ENCODE results near the gene NACA. TPM values are rescaled to one million over a fixed set of nuclear protein-coding genes. Genes with fewer than 3 reads are reported as not detected.

Gene NACA
- total RNA-seq, 4 donors from 2014 or later = 1,034 to 1,717 (median 1,154) TPM

DNA sequence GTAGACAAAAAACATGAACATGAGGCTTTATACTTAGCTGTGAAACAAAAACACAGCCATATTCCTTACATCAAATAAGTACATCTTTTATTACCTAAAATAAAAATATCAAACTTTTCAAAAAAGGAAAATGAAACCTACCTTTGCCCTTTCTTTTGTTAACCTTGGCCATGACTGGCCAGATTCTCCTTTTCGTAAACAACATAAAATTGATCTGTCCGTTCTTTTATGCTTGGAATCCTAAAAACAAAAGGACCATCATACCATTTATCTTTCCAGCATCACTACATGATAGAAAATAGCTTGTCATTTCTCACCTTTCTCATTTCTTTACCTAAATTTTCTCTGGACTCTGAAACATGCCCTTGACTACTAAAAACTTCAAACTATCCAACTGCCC lies 53.5 kb downstream of the NACA start:
- Histone ChIP-seq H3K4me1 (no peaks in the 10 kb centered on the region), H3K27me3 (no peaks in the 10 kb centered on the region), H3K36me3 (peaks cover 36 to 39% of the 10 kb centered on the region in 2 donors), H3K27ac (no peak overlapping the region), H3K4me3 (replicated peaks in 1 of 3) (no peak overlapping the region), H3K9me3 (no peaks in the 10 kb centered on the region)
- WGBS, 2 donors = 97% methylated on average over 2 of the region's 2 CpGs
- DNase-seq = no peak
- TF ChIP-seq POLR2A (IDR thresholded peaks at IDR 0.05) (no peak), CTCF (IDR thresholded peaks at IDR 0.05) (no peak)
- intact Hi-C loops (cut with DNase I) = no loop called here

- H3K36me3 ChIP-seq = peaks cover 41 to 45% of the 10 kb centered on the region in 2 donors
- 88 to 92% methylated on average over 4 of the region's 4 CpGs for WGBS, 2 donors
- intact Hi-C loops (cut with DNase I) = no loop called here
These were observed 54.3 kb downstream of the NACA start for GRCh38 chr12:56670836-56671235.

DNA sequence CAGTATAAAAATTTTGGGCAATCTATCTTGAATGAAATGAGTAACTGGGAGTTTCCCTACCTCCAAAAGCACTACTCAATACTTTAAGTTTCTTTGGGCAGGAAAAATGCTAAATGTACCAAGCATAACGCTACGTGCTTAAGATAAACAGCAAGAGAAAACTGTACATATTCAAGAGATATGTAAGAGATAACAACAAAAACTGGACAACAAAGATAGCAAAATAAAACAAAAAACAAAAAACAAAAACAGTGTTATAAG lies 57.0 kb downstream of the NACA start:
- H3K27me3 ChIP-seq = no peaks in the 10 kb centered on the region
- H3K9me3 ChIP-seq = no peaks in the 10 kb centered on the region
- TF ChIP-seq CTCF (IDR thresholded peaks at IDR 0.05) (no peak), POLR2A (IDR thresholded peaks at IDR 0.05) (no peak)
- WGBS, 2 donors = 92 to 98% methylated on average over 2 of the region's 2 CpGs
- intact Hi-C loops (cut with DNase I) = no loop called here
- H3K27ac ChIP-seq = no peak overlapping the region
- H3K36me3 ChIP-seq = peaks cover 57 to 59% of the 10 kb centered on the region in 2 donors
- no peak overlapping the region for H3K4me3 ChIP-seq (replicated peaks in 1 of 3)
- no peak for DNase-seq
- no peaks in the 10 kb centered on the region for H3K4me1 ChIP-seq

More at GRCh38 chr12:56670836-56671235, 54.3 kb downstream of the NACA start:
- TF ChIP-seq CTCF (IDR thresholded peaks at IDR 0.05) (no peak), POLR2A (IDR thresholded peaks at IDR 0.05) (no peak)
- Histone ChIP-seq H3K9me3 (no peaks in the 10 kb centered on the region), H3K27me3 (no peaks in the 10 kb centered on the region), H3K27ac (no peak overlapping the region), H3K4me1 (no peaks in the 10 kb centered on the region), H3K4me3 (replicated peaks in 1 of 3) (no peak overlapping the region)
- no peak for DNase-seq

Small RNA genes lying within 50 kb of the gene (small RNA-seq; reads per million reads assigned to genes)
- not detected for gene RN7SL809P

Other genes starting within 250 kb of the NACA start
- gene GLS2, start 237.1 kb downstream of the NACA start, total RNA-seq = 1 to 10 TPM; 1.8 to 4.2 (median 2.7) TPM
- 10 to 100 TPM; 39.8 to 58.3 (median 50.2) TPM for gene RBMS2, start 203.5 kb downstream of the NACA start, total RNA-seq
- gene BAZ2A, start 95.0 kb downstream of the NACA start, total RNA-seq = 100 to 1,000 TPM in 1 of 4 donors, 10 to 100 TPM in 3; 61.7 to 122 (median 77.6) TPM
- 100 to 1,000 TPM; 310 to 557 (median 431) TPM for gene ATP5F1B, start 79.3 kb downstream of the NACA start, total RNA-seq
- gene PTGES3, start 37.0 kb downstream of the NACA start, total RNA-seq = 100 to 1,000 TPM; 101 to 132 (median 124) TPM
- gene PRIM1, start 27.0 kb upstream of the NACA start, total RNA-seq = 10 to 100 TPM in 1 of 4 donors, 1 to 10 TPM in 3; 5.8 to 11.7 (median 7.0) TPM
- gene HSD17B6, start 38.0 kb upstream of the NACA start, total RNA-seq = 100 to 1,000 TPM in 1 of 4 donors, 10 to 100 TPM in 2, 1 to 10 TPM in 1; 4.6 to 109 (median 24.0) TPM
- not detected for gene SDR9C7, start 209.1 kb upstream of the NACA start, total RNA-seq
- gene RDH16, start 232.3 kb upstream of the NACA start, total RNA-seq = 1 to 10 TPM in 1 of 4 donors, under 1 TPM in 1, not detected in 2; 0.22 to 1.3 TPM

All from thyroid gland (tissue), 4 donors.